Keratinocyte (primary cell): ENCODE results near the gene TROAP. TPM values are rescaled to one million over a fixed set of nuclear protein-coding genes. Genes with fewer than 3 reads are reported as not detected.

ENCODE experiments used
- DNase-seq: peaks from one replicate; pipeline ENCODE4 v3.0.0-alpha.2; 2011; ENCODE audit warnings: low read depth, missing footprints, low spot score
- FAIRE-seq: peaks from 2 replicates; lab custom pipeline; 2011; peaks lifted over from hg19 to GRCh38; lab: Jason Lieb, UNC
- H2AFZ ChIP-seq: 2 replicates; pipeline ENCODE4 v1.6.0; 2012; ENCODE audit warnings: low read length, control low read depth, inconsistent platforms; ENCODE audit not compliant: control insufficient read depth
- H3K27ac ChIP-seq: 2 replicates; pipeline ENCODE4 v1.5.1; 2011; ENCODE audit warnings: low read length; ENCODE audit not compliant: control insufficient read depth, insufficient read depth
- H3K27me3 ChIP-seq: 3 replicates; pipeline ENCODE4 v1.6.0; 2011; ENCODE audit warnings: low read length; ENCODE audit not compliant: control insufficient read depth, insufficient read depth; ENCODE audit errors: extremely low read depth
- H3K36me3 ChIP-seq, 2 experiments: 2 replicates in 1 of 2; 3 replicates in 1 of 2; pipeline ENCODE4 v1.5.1; 2011; ENCODE audit warnings: low read length in 2 of 2, mild to moderate bottlenecking in 1 of 2; ENCODE audit not compliant: control insufficient read depth in 2 of 2, insufficient read depth in 2 of 2; ENCODE audit errors: extremely low read depth in 1 of 2
- H3K4me1 ChIP-seq: 3 replicates; pipeline ENCODE4 v1.5.1; 2011; ENCODE audit warnings: low read length; ENCODE audit not compliant: control insufficient read depth, insufficient read depth; ENCODE audit errors: extremely low read depth
- H3K4me2 ChIP-seq: 3 replicates; pipeline ENCODE4 v1.6.0; 2011; ENCODE audit warnings: low read depth, low read length; ENCODE audit not compliant: control insufficient read depth, insufficient read depth; ENCODE audit errors: extremely low read depth
- H3K4me3 ChIP-seq, 3 experiments: fragments of 200-600 bp in 1 of 3; sonication (generic) in 1 of 3; 2 replicates in 2 of 3; 3 replicates in 1 of 3; pipeline ENCODE4 v1.5.1; 2011 to 2016; ENCODE audit warnings: low read length in 3 of 3, mild to moderate bottlenecking in 3 of 3, control low read depth in 2 of 3, inconsistent platforms in 1 of 3, low read depth in 1 of 3, mixed read lengths in 1 of 3, mixed run types in 1 of 3, moderate library complexity in 1 of 3; ENCODE audit not compliant: control insufficient read depth in 2 of 3, insufficient read depth in 2 of 3; ENCODE audit errors: extremely low read depth in 1 of 3
- H3K79me2 ChIP-seq: 2 replicates; pipeline ENCODE4 v1.6.0; 2012; ENCODE audit warnings: low read length; ENCODE audit not compliant: control insufficient read depth, insufficient read depth
- H3K9ac ChIP-seq: 3 replicates; pipeline ENCODE4 v1.6.0; 2011; ENCODE audit warnings: low read length; ENCODE audit not compliant: control insufficient read depth, insufficient read depth; ENCODE audit errors: extremely low read depth
- H3K9me1 ChIP-seq: 3 replicates; pipeline ENCODE4 v1.6.0; 2011; ENCODE audit warnings: low read length; ENCODE audit not compliant: control insufficient read depth, insufficient read depth; ENCODE audit errors: extremely low read depth
- H3K9me3 ChIP-seq: 2 replicates; pipeline ENCODE4 v1.5.1; 2012; ENCODE audit warnings: low read depth, low read length; ENCODE audit not compliant: control insufficient read depth
- H4K20me1 ChIP-seq: 3 replicates; pipeline ENCODE4 v1.6.0; 2011; ENCODE audit warnings: low read length; ENCODE audit not compliant: control insufficient read depth, insufficient read depth; ENCODE audit errors: extremely low read depth
- EZH2 ChIP-seq: IDR thresholded peaks from one replicate; pipeline ENCODE4 v1.6.1; 2012; ENCODE audit warnings: inconsistent platforms, mild to moderate bottlenecking, low read length, moderate library complexity
- dilution Hi-C: fragments of 300-500 bp; cut with MboI; formaldehyde crosslinking; loops from one replicate; pipeline ENCODE4 v1.7.0; 2020; ENCODE audit warnings: low sequenced_read_pairs; ENCODE audit not compliant: extremely low pct_ligation_motif_present
- polyA plus RNA-seq, 5 experiments: library from polyadenylated mRNA; depleted of rRNA in 3 of 5; stranded (reverse) in 3 of 5; stranded (forward) in 1 of 5; unstranded in 1 of 5; fragments of >200 nt; gene quantifications; 1 replicate in 1 of 5; 2 replicates in 3 of 5; 3 replicates in 1 of 5; pipeline versions ENCODE4 v1.2.1 to v1.2.3, GENCODE V29; 2011 to 2012; ENCODE audit warnings: missing spikeins in 2 of 5, low read depth in 1 of 5, low replicate concordance in 1 of 5
- TF ChIP-seq, protein P1 (sequence below), 3 experiments: IDR thresholded peaks in 1 of 3; conservative IDR thresholded peaks in 1 of 3; optimal IDR thresholded peaks in 1 of 3; 2 replicates in 2 of 3; 3 replicates in 1 of 3; pipeline versions ENCODE3 to v1.5.1; 2011; ENCODE audit warnings: low read length in 3 of 3, mild to moderate bottlenecking in 3 of 3, moderate library complexity in 2 of 3, control low read depth in 1 of 3, inconsistent platforms in 1 of 3; ENCODE audit not compliant: insufficient read depth in 2 of 3; ENCODE audit errors: extremely low read depth in 1 of 3

The TROAP gene
- polyA plus RNA-seq, 1 donor (not counting 4 experiments of a cell fraction or from before 2014, with no cell fraction given) = 14.1 TPM

DNA sequence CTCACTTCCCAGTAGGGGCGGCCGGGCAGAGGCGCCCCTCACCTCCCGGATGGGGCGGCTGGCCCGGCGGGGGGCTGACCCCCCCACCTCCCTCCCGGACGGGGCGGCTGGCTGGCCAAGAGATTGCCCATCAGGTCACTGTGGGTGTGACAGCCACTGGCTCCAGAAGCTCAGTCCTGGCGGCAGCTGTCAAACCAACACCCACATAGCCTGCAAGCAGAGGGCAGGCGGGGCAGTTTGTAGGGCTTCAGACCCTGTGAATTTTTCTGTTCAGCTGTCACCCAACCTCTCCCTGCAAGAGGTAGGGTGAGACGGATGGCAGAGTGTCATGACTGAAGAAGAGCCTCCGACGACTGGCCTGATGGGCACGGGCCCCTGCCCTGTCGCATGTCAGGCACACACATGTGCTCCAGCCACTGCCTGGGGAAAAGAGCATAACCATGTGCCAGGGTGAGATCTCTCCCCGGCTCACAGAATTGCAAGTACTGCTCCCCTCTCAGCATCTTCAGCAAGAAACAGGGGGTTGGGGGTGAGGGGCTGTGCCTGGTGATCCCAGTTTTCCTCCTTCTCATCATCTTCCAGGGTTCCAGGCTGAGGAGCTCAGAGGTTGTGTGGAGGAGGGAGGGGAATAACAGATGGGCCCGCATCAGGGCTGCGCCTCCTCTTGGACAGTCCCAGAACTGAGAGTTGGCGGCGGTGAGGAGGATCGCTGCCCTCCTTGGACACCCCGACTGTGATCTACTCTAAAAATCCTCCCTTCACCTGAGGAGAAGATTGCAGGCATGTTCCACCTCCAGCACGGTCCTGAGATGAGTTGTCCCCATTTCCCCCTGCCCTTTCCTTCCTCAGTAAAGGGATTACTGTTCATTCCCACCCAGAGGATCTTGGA, 39.3 kb upstream of the TROAP start:
- dilution Hi-C loops = no loop called here
- Histone ChIP-seq H3K36me3 (no peaks in the 10 kb centered on the region), H3K9me3 (no peaks in the 10 kb centered on the region), H3K27ac (no peak overlapping the region), H3K4me3 (no peak overlapping the region), H3K4me2 (no peak overlapping the region), H3K79me2 (no peaks in the 10 kb centered on the region), H3K9me1 (no peaks in the 10 kb centered on the region), H3K27me3 (no peaks in the 10 kb centered on the region), H2AFZ (no peak overlapping the region), H4K20me1 (no peaks in the 10 kb centered on the region), H3K9ac (no peak overlapping the region), H3K4me1 (peaks cover 8% of the 10 kb centered on the region)
- FAIRE-seq (no peak), DNase-seq (no peak)
- TF ChIP-seq EZH2 = no peak
- TF ChIP-seq, protein P1, sequence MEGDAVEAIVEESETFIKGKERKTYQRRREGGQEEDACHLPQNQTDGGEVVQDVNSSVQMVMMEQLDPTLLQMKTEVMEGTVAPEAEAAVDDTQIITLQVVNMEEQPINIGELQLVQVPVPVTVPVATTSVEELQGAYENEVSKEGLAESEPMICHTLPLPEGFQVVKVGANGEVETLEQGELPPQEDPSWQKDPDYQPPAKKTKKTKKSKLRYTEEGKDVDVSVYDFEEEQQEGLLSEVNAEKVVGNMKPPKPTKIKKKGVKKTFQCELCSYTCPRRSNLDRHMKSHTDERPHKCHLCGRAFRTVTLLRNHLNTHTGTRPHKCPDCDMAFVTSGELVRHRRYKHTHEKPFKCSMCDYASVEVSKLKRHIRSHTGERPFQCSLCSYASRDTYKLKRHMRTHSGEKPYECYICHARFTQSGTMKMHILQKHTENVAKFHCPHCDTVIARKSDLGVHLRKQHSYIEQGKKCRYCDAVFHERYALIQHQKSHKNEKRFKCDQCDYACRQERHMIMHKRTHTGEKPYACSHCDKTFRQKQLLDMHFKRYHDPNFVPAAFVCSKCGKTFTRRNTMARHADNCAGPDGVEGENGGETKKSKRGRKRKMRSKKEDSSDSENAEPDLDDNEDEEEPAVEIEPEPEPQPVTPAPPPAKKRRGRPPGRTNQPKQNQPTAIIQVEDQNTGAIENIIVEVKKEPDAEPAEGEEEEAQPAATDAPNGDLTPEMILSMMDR (optimal IDR thresholded peaks at IDR 0.05 in 1 of 3, IDR thresholded peaks at IDR 0.05 in 1 of 3, conservative IDR thresholded peaks at IDR 0.05 in 1 of 3; ENCODE audit: extremely low read depth in 1 of 3, insufficient read depth in 2 of 3, low read length in 3 of 3) = peak; percentile 10 to 24 (median 15)

DNA sequence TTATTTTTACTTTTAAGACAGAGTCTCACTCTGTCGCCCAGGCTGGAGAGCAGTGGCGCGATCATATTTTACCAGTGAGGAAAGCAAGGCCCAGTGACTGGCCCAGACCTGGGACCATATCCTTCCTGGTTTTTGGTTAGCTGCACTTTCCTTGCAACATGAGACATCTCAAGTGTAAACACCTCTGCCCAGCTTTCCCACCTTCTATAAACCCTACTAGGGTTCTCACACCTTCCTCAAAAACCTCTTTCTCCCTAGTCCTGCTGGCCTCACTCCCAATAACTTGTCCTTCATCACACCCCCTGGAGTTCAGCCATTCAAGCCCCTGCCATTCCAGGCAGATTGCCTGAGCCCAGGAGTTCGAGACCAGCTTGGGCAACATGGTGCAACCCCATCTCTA, 38.4 kb upstream of the TROAP start:
- FAIRE-seq = no peak

More for the DNA sequence above, 38.4 kb upstream of the TROAP start:
- dilution Hi-C loops = no loop called here
- Histone ChIP-seq H3K4me2 (no peak overlapping the region), H3K27ac (no peak overlapping the region), H3K36me3 (no peaks in the 10 kb centered on the region), H3K79me2 (no peaks in the 10 kb centered on the region), H3K9ac (no peak overlapping the region), H4K20me1 (no peaks in the 10 kb centered on the region), H3K4me3 (no peak overlapping the region), H3K27me3 (no peaks in the 10 kb centered on the region), H3K9me3 (no peaks in the 10 kb centered on the region), H3K9me1 (no peaks in the 10 kb centered on the region), H3K4me1 (peaks cover 12% of the 10 kb centered on the region), H2AFZ (no peak overlapping the region)
- DNase-seq = no peak
- no peak for TF ChIP-seq EZH2
- TF ChIP-seq, protein P1 (optimal IDR thresholded peaks at IDR 0.05 in 1 of 3, IDR thresholded peaks at IDR 0.05 in 1 of 3, conservative IDR thresholded peaks at IDR 0.05 in 1 of 3; ENCODE audit: extremely low read depth in 1 of 3, insufficient read depth in 2 of 3, low read length in 3 of 3) = no peak
